ENCODE measurements around the gene RNU1-2.
A peak's percentile ranks its signal among the peaks of the same experiment; 100 is the strongest.
"Not testable (repeated sequence)": the region's sequence is repeated elsewhere in the genome, so short reads cannot be mapped to it uniquely, and the experiment has no call there.

RNU1-2 gene

DNA sequence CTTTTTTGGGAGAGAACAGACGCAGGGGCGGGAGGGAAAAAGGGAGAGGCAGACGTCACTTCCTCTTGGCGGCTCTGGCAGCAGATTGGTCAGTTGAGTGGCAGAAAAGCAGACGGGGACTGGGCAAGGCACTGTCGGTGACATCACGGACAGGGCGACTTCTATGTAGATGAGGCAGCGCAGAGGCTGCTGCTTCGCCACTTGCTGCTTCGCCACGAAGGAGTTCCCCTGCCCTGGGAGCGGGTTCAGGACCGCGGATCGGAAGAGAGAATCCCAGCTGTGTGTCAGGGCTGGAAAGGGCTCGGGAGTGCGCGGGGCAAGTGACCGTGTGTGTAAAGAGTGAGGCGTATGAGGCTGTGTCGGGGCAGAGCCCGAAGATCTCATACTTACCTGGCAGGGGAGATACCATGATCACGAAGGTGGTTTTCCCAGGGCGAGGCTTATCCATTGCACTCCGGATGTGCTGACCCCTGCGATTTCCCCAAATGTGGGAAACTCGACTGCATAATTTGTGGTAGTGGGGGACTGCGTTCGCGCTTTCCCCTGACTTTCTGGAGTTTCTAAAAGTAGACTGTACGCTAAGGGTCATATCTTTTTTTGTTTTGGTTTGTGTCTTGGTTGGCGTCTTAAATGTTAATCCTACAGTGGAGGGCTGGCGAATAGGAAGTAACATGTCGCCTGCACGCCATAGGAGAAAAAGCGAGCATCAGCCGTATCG, at the start of gene RNU1-2:
TSS of gene RNU1-2 (plus strand) at position 383 of the 718 bp plus-strand sequence.
- DNase-seq (ENCODE audit: low read depth, low spot score) = peak; percentile 94

- DNase-seq (ENCODE audit: low read depth, low spot score) = not testable (repeated sequence)
These were observed 39.6 kb upstream of the RNU1-2 start for GRCh38 chr1:16856201-16856600.

GRCh38 chr1:16859167-16860041, 36.4 kb upstream of the RNU1-2 start:
- DNase-seq (ENCODE audit: low read depth, low spot score) = not testable (repeated sequence)

GRCh38 chr1:16860048-16860447, 35.7 kb upstream of the RNU1-2 start:
- DNase-seq (ENCODE audit: low read depth, low spot score) = not testable (repeated sequence)

DNA sequence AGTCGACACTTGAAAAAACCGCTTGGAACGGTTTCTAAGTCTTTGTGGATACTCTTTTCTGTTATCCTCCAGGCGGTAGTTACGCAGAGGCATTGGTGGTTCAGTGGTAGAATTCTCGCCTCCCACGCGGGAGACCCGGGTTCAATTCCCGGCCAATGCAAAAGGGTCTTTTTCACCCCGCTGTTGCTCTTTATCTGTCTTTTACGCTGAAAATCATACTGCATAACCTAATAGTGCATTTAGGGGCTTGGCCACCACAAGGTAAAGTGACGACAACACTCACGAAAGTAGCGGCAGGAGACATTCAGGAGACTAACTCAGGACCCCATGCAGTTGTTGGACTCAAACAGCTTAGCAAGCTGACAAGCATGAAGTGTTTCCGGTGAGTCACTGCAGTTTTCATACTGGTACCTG, 33.9 kb upstream of the RNU1-2 start:
- not testable (repeated sequence) for DNase-seq (ENCODE audit: low read depth, low spot score)

GRCh38 chr1:16862415-16862814, 33.4 kb upstream of the RNU1-2 start:
- DNase-seq (ENCODE audit: low read depth, low spot score) = not testable (repeated sequence)

GRCh38 chr1:16863024-16863423, 32.8 kb upstream of the RNU1-2 start:
- not testable (repeated sequence) for DNase-seq (ENCODE audit: low read depth, low spot score)

DNA sequence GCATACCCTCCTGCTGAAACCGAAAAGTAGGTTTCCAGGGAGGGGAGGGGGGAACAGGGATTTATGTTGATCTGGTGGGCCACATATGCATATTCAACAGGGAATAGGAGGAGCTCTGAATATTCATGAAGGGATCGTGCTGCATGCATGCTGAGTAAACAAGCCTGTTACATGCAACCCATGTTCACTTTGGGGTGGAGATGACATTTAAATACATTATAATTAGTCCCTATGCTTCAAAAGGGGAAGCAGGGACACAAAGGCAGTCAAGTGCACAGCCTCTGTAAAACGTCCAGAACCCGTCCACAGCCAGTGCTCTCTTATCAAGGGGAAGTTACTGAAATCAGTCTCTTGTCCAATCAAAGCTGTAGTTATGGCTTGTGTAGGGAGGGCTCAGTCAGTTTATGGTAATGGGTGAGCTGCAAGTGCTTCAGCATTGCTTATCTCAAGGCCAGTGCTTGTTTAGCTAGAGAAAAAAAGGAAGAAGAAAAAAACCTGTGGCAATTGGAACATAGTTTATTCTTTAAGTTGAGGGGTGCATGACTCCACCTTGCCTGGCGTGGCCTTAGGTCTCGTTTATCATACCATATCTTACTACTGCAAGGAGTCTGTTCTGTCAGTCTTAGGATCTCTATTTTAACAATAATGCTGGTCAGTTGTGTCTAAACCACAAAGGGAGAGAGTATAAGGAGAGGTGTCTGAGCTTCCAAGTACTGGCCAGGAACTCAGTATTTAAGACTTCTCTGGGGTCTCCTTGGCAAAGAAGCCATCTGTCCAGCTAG, 28.7 kb upstream of the RNU1-2 start:
- DNase-seq (ENCODE audit: low read depth, low spot score) = not testable (repeated sequence)

- DNase-seq (ENCODE audit: low read depth, low spot score) = not testable (repeated sequence)
These were observed 27.0 kb upstream of the RNU1-2 start for GRCh38 chr1:16868787-16869186.

DNA sequence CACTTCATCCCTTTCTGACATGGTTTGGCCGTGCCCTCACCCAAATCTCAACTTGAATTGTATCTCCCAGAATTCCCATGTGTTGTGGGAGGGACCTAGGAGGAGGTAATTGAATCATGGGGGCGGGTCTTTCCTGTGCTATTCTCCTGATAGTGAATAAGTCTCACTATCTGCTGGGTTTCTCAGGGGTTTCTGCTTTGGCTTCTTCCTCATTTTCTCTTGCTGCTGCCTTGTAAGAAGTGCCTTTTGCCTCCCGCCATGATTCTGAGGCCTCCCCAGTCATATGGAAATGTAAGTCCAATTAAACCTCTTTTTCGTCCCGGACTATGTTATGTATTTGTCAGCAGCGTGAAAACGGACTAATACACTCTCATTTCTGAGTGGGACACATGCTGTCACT, 25.8 kb upstream of the RNU1-2 start:
- DNase-seq (ENCODE audit: low read depth, low spot score) = not testable (repeated sequence)

DNA sequence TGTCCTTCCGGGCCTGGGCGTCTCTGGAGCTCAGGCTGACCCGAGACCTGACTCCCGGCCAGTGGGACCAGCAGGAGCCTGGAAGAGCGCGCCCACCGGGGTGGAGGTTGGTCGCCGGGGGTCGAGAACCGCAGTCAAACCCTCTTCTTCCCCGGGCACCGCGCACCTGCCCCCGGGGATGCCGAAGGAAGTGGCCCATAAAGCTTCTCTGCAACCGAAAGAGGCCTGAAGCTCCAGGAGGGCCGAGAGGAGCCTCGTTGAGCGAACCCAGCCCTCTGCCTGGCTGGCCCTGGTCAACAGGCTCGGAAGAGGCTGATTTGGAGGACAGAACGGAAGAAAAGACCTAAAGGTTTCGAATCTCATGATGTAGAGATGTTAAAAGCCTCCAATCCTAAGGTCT, 24.6 kb upstream of the RNU1-2 start:
- DNase-seq (ENCODE audit: low read depth, low spot score) = not testable (repeated sequence)

DNA sequence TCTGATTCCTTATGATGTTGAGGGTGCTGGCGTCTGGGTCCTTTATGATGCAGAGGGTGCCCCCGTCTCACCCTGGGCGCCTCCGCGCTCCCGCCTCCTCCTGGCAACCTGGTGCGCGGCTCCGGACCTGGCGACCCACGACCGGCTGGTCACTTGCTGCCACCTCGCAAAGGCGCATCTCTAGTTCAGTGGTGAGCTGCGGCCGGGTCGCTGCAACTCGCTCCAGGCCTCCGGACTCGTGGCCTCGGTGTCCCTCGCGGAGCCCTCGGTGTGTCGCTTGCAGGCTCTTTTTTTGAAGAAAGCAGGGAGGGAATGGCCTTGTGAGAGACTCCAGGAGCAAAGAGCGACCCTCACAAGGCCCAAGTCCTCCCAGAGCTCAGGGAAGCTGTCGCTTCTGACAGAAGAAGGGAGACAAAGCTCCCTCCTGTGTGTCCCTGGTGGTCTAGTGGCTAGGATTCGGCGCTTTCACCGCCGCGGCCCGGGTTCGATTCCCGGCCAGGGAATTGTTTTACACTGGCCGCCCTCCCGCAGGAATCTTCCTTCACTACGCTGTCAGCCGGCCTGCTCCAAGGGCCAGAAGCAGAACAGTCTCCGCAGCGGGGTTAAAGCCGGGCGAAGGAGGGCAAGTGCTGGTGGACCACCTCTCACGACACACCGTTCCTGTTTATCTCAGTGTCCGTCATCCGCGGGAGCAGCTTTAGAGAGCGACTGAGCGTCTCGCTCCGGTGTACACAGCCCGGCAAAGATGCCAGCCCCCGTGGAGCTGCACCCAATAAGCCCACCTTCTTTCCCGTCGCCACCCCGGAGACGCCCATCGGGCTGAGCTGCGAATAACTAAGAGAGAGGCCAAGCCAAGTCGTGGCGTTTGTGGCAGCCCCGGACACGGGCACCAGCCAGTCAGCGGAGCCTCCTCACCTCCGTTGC, 23.4 kb upstream of the RNU1-2 start:
- DNase-seq (ENCODE audit: low read depth, low spot score) = not testable (repeated sequence)

DNA sequence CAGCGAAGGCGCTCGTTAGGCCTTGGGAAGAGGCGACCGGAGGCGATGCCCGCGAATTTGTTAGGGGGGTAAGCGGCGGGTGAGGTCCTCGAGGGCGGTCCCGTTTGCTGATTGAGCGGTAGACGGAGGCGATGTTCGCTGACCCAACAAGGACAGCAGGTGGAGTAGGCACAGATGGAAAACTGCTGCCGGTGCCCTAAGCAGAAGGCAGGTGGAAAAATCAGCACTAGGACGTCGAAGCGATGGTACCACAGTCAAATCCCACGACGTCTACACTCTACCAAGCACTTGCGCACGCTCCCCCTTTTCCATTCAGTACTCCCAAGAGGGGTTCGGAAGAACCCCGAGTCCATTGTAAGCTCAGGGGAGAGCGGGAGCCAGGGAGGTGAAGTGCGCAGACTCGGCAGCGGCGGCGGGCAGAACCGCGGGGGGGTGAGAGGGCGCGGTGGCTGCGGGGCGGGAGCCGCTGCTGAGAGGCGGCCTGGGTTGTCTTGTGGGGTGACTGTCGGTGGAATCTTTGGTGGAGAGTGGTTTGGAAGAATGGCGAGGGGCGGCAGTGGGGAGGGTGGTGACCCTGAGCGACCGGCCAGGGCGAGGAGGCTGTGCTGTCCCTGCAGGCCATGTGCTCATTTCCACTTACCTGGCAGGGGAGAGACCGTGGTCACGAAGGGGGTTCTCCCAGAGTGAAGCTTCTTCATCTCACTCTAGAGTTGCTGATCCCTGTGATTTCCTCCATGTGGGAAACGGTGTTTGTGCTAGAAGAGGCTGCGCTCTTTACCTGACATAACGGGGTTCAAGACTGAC, 22.5 kb upstream of the RNU1-2 start:
- not testable (repeated sequence) for DNase-seq (ENCODE audit: low read depth, low spot score)

DNA sequence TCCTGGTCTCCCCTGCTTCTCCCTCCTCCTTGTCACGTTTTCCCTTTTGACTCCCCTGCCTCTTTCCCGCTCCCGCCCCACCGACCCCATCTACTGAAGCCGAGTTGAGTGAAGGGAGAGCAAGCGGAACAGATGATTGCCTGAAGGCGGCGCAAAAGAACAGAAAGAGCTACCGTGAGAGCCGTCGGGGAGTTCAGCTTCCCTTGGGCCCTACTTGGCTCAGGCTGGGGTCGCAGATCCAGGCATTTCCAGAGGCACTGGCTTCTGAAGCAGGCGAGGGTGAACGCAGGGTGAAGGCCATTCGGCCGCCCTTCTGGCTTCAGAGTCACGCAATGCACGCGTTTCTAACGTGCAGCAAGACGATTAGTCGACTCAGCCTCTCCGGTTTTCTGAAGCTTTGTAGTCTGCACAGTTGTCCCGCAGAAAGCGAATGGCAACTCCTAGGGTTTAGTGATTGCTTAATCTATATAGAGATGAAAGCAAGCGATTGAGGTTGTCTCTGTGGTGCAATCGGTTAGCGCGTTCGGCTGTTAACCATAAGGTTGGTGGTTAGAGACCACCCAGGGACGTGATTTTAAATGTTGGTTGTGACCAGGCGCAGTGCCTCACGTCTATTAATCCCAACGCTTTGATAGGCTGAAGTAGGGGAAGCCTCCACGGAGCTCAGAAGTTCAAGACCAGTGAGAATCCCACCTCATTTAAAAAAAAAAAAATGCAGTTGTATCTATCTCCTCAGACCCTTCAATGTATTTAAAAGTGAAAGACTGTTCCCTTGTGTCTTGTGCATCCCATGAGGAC, 20.6 kb upstream of the RNU1-2 start:
- not testable (repeated sequence) for DNase-seq (ENCODE audit: low read depth, low spot score)

- not testable (repeated sequence) for DNase-seq (ENCODE audit: low read depth, low spot score)
These were observed 14.0 kb upstream of the RNU1-2 start for GRCh38 chr1:16881742-16882141.

DNA sequence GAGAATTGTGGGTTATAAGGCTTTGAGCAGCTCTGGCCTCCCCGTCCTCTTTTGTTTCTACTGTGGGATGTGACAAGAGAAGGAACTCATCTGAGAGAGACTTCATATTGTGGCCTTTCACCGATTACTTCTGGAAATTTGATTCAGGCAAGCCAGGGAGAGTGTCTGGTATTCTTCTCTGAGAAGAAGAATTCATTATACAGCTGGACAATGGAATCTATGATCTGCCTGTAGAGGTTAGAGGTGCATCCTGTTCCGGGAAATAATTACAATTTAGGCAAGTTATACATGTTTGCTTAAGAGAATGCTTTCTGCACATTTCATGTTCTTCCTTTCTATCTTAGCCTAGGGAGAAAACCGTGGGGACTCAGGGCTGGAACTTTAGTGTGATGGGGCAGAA, 12.8 kb upstream of the RNU1-2 start:
- DNase-seq (ENCODE audit: low read depth, low spot score) = no peak

GRCh38 chr1:16884487-16884886, 11.3 kb upstream of the RNU1-2 start:
- not testable (repeated sequence) for DNase-seq (ENCODE audit: low read depth, low spot score)

GRCh38 chr1:16886860-16887605, 8.7 kb upstream of the RNU1-2 start:
- no peak for DNase-seq (ENCODE audit: low read depth, low spot score)
